Amniotic stem cell (primary cell): ENCODE data around the gene MBD6.
"Not testable (repeated sequence)": the region's sequence is repeated elsewhere in the genome, so short reads cannot be mapped to it uniquely, and the experiment has no call there.

Source experiments
- DNase-seq: peaks from one replicate; lab custom pipeline; 2025; lab: John Stamatoyannopoulos, UW

The MBD6 gene

DNA sequence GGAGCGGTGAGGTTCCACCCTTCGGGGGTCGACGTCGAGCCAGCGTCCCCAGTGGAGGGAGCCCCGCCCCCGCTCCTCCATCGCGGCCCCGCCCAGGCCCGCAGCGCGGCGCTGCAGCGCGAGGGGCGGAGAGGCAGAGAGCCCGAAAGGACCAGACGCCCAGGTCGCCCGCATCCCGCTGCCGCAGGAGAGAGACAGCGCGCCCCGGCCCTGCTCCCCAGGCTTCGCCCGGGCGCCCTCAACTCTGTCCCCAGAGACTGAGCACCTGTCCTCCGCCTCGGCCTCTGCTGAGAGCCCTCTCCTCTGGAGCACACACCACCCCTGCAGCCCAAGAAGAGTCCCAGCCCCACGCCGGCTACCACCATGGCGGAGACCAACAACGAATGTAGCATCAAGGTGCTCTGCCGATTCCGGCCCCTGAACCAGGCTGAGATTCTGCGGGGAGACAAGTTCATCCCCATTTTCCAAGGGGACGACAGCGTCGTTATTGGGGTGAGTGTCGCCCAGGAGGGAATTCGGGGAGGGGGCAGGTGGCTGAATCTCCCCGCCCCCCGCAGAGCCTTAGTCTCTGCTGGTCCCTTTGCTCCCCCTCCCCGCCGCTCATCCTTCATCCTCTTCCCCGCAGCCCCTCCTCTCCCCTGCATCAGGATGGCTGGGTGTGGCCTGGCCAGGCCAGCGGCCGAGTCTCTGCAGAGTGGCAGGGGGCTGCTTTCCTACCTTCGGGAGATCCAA, 27.5 kb downstream of the MBD6 start, which contains the start of gene KIF5A:
Gene KIF5A, plus strand, starts transcription at position 136 of the 732 bp plus-strand sequence. Its CDS starts 228 bp downstream, at position 364.
- no peak for DNase-seq

DNA sequence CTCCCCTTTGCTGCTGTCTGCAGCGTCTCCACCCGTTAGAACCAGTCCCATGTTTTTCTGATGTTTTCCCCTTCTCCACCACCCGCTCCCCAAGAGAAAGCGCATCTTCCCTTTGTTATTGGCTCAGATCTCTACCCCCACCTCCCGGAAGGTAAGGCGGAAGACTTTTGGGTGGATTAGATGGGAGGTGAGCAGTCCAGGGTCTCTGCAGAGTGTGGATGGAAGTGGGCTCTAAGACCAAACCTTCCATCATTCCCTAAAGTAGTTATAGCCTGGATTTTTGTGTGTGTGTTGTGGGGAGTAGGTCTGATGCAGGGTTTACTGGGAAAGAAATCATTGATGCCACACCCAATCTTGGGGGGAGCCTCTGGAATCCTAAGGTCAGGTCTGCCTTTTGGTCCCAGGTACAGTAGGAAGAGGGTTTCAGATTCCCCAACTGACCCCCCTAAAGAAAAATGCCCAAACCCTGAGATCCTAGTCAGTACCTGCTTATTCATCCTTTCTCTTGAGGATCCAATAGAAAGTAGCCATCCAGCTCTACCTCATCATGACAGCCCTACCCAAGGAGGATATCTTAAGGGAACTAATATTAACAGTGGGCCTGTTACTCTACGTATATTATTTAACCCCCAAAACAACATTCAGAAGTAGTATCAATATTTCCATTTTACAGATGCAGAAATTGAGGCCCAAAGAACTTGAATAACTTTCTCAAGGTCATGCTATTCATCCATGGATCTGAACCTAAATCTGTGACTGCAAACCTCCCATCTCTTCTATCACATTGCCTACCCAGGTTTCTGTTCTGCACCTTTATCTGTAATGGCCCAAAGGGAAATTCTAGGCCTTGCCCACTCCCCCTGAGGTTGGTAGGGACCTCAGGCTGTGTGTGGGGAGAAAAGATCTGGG, 28.3 kb downstream of the MBD6 start:
- no peak for DNase-seq

DNA sequence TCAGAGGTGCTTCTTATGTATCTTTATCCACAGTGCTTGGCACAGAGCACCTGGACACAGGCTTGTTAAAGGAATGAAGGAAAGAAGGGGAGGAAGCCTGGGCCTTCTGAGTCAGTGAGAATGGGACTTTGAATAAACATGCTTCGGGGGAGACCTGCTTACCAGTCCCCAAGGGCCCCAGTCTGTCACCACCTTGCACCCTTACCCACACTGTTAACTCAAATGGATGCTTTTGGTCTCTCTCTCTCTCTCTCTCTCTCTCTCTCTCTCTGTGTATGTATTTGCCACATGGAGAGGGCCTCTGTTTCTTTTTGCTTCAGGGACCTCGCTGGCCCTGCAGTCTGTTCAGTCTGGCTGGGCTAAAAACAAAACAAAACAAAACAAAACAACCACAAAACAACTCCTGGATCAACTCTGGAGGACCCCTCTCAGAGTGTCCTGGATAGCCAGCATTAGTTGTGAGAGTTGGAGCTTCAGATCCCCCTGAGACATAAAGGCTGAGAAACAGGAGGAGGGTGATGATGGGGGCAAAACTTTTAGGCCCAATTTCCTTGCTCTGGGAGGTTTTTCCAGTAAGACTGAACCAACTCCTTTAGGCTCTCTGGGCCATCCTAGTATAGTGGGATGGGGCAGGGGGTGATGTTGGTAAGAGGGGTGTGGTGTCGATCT, 29.1 kb downstream of the MBD6 start:
- DNase-seq, result no peak

DNA sequence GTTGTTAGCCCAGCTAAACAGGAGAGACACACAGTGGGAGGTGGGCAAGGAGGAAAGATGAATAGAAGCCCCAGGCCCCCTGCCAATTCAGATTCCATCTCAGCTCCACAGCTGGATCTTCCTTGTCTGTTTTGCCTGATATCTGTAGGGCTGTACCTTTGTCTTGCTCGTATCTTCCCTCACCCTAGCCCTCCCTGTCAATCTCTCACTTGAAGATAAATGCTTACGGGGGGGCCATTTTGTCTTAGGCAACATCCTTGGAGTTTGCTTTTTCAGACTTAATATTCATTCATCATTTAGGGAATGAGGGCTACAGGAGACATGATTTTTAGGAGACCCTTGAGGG, 29.7 kb downstream of the MBD6 start:
- no peak for DNase-seq

DNA sequence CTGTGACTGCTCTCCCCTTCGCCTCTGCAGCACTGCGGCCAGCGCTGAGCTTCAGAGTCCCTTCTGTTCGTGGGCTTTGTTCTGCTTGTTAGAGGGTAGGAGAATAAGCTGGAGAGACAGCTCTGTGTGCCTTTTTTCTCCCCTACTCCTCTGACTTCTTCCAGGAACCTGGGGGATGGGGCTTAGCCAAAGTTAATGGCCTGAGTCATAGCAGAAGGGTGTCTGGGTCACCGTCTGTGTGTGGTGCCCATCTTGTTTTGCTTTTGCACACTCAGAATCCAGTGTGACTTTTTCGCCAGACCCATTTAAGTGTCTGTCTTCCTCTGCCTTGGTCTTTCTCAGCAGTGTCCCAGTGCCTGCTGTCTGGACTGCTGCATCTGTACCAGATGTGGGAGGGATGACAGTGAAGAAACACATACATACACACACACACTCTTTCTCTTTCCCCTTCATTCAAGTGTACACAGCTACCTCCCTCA, 30.2 kb downstream of the MBD6 start:
- no peak for DNase-seq

DNA sequence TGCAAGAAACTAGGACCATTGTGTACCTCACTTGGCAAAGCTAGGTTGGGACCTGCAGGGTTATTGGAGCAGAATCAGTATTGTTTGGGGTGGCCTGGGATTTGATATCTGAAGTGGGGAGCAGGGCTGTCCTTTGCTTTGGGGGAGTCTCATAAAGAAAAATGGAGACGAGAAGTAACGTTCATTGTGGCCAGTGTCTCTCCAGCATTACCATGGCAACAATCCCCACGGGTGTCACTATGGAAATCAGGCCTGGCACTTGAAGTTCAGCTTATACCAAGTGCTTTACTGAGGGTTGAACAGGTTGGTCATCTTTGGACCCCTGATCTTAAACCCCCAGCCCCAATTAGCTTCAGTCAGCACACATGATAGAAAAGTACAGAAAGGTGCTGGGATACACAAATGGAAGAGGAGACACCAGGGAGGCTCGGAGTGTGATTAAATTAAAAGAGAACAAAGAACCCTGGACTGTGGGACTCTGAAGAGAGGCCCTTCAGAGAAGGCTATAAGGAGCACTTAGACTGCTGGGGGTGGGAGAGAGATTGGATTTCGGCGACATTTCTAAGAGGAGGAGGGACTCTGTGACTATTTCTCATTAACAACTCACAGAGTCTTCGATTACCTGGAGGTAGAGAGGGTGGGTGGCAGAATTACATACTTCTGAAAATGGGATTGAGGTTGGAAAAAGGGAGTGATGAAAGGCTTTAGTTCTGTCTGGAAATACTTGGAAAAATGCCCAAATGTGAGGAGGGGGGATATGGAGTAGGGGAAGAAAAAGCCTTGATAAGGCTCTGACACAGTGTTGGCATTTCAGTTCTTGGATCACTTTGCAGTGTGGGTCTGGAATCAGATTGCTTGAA, 30.9 kb downstream of the MBD6 start:
- no peak for DNase-seq

DNA sequence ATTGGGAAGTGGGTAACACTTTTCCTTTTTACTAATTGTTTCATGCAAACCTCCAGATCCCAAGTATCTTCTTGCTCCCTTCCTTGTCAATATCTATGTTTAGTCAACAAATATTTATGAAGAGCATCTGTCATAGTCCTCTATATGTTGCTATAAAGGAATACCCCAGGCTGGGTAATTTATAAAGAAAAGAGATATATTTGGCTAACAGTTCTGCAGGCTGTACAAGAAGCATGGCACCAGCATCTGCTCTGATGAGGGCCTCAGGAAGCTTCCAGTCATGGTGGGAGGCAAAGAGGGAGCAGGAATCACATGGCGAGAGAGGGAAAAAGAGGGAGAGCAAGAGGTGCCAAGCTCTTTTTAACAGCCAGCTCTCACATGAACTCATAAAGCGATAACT, 31.8 kb downstream of the MBD6 start:
- no peak for DNase-seq

DNA sequence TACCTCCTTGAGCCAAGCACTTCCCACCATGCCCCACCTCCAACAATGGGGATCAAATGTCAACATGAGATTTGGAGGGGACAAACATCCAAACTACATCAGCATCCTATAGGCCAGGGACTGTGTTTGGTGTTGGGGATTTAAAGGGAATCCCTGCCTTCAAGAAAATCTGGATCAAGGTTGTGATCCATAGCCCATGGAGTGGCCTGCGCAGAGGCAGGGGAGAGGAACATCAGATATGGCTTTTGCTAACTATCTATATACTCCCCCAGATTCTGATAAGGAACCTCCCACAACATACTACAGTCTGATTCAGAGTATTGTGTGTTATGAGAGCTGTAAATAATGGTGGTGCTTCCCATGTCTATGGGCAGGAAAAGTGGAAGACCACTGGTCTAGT, 32.3 kb downstream of the MBD6 start:
- DNase-seq, result no peak

DNA sequence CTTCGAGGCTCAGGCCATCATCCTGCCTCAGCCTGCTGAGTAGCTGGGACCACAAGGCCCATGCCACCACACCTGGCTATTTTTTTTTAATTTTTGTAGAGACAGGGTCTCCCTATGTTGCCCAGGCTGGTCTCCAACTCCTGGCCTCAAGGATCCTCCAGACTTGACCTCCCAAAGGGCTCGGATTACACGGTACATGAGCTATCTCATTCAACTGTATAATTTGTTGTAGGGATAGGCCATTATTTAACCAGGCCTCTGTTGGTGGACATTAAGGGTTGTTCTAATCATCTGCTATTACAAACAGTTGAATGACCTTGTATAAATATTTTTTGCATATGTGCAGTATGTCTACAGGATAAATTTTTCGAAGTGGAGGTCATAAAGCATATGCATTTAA, 36.2 kb downstream of the MBD6 start:
- DNase-seq, result no peak

DNA sequence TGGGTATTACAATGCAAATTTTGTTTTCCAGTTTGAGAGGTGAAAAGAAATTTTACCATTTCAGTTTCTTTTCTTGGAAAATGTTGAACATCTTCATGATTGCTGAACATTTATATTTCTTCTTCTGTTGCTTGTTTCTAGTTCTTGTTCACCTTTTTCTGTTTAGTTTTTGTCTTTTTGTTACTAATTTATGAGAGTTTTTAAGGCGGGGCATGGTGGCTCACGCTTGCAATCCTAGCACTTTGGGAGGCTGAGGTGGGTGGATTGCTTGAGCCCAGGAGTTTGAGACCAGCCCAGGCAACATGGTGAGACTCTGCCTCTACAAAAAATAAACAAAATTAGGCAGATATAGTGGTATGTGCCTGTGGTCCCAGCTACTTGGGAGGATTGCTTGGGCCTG, 37.9 kb downstream of the MBD6 start:
- DNase-seq, result no peak

DNA sequence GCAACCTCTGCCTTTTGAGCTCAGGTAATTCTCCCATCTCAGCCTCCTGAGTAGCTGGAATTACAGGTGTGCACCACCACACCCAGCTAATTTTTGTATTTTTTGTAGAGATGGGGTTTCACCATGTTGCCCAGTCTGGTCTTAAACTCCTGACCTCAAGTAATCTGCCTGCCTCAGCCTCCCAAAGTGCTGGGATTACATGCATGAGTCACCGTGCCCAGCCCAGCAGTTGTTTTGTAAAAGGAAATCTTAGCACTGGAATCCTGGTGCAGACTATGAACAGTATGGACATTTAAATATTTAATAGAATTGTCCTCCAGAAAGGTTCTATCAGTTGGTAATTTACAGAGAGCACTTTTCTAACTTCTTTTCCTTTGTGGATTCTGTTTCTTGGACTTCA, 38.5 kb downstream of the MBD6 start:
- peak; percentile 13 for DNase-seq

DNA sequence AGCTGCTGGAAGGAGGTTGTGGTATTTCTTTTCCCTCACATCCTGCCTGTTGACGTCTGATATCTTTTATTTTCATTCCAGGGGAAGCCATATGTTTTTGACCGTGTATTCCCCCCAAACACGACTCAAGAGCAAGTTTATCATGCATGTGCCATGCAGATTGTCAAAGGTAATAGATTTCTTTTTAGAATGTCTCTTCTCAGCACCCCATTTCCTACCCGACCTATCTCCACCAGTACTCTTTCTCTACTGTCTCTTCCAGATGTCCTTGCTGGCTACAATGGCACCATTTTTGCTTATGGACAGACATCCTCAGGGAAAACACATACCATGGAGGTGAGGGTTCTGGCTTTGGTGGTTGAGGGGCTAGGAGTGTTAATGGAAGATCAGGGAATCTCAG, 40.7 kb downstream of the MBD6 start:
- no peak for DNase-seq

DNA sequence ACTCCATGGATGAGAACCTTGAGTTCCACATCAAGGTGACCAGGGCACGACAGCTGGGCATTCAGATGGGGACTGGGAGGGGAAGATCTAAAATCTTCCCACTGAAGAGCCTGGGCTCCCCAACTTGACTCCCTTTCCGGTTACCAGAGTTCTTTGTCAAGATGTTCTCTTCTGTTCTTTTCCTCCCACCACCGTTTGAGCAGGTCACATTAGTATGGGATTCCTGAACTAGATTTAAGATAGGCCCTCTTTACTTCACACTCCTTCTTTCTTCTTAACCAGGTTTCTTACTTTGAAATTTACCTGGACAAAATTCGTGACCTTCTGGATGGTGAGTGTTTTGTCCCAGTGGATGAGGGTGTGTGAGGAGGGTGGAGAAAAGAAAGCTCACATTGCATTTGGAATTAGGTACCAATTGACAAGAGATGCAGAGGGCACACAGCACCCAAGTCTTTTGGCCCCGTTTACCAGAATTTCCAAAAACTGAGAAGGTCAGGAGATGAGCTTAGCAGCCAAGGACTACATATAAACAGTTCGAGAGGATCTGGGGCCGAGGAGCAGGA, 41.6 kb downstream of the MBD6 start:
- no peak for DNase-seq

DNA sequence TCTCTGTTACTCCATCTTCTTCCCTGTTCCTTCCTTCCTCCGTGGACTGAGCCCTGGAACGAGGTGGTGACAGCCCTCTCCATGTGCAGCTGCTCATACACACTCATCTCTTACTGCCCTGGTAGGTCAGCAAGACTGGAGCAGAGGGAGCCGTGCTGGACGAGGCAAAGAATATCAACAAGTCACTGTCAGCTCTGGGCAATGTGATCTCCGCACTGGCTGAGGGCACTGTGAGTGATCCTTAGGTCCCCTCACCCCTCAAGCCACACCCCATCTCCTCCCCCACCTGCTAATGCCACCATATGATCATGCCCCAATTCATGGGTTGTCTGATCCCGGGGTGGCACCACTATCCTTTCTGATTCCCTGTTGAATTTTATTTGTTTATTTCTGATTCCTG, 46.2 kb downstream of the MBD6 start:
- DNase-seq, result no peak

DNA sequence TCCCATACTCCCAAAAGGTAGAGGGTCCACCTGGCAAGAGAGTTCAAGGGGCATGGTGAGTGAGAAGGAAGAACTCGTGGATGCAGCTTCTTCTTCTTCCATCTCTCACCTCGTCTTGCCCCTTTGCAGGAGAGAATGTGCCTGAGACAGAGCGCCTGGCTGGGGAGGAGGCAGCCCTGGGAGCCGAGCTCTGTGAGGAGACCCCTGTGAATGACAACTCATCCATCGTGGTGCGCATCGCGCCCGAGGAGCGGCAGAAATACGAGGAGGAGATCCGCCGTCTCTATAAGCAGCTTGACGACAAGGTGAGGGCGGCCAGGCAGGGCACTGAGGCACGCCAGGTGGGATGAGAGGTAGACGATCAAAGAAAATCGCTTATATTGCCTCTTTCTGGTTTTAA, 47.2 kb downstream of the MBD6 start:
- no peak for DNase-seq

DNA sequence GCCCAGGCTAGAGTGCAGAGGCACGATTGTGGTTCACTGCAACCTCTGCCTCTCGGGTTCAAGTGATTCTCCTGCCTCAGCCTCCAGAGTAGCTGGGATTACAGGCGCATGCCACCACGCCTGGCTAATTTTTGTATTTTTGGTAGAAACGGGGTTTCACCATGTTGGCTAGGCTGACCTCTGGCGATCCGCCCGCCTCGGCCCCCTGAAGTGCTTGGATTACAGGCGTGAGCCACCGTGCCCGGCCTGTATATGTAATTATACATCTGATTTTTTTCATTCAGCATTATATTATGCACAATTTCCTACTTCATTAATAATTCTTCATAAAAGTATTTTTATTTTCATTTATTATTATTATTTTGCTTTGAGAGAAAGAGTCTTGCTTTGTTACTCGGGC, 47.8 kb downstream of the MBD6 start:
- not testable (repeated sequence) for DNase-seq

DNA sequence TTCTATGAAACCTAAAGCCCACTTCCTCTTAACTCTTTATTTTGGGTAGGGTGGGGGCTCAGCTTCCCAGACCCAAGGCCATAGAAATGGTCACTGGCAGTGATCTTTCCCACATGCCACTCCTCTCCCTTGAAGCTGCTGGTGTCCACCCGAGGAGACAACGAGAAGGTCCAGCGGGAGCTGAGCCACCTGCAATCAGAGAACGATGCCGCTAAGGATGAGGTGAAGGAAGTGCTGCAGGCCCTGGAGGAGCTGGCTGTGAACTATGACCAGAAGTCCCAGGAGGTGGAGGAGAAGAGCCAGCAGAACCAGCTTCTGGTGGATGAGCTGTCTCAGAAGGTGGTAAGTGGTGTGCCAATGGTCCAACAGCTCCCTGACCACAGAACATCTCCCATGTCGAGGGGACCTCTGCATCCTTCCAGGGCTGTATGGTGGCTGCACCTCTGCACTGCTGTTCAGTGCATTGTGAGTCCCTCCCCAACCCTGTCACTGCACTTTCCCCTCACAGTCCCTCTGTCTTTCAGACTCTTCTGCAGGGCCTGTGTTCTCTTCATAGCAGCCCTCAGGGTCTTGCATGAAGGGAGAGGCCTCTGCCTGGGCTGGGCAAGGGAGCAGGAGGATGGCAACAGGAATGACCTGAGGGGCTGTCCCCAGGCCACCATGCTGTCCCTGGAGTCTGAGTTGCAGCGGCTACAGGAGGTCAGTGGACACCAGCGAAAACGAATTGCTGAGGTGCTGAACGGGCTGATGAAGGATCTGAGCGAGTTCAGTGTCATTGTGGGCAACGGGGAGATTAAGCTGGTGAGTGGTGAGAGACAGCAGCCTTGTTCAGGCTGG, 49.5 kb downstream of the MBD6 start:
- no peak for DNase-seq

DNA sequence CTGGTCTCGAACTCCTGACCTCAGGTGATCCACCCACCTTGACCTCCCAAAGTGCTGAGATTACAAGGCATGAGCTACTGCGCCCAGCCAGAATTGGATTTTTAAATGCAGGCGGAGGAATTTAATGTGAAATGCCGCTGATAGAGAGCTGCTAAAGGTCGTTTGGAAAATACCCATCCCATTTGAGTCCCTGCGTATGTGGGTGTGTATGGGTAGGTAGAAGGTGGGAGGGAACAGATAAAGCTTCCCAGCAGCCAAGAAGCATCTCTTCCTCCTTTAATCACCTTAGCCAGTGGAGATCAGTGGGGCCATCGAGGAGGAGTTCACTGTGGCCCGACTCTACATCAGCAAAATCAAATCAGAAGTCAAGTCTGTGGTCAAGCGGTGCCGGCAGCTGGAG, 52.2 kb downstream of the MBD6 start:
- DNase-seq, result no peak

DNA sequence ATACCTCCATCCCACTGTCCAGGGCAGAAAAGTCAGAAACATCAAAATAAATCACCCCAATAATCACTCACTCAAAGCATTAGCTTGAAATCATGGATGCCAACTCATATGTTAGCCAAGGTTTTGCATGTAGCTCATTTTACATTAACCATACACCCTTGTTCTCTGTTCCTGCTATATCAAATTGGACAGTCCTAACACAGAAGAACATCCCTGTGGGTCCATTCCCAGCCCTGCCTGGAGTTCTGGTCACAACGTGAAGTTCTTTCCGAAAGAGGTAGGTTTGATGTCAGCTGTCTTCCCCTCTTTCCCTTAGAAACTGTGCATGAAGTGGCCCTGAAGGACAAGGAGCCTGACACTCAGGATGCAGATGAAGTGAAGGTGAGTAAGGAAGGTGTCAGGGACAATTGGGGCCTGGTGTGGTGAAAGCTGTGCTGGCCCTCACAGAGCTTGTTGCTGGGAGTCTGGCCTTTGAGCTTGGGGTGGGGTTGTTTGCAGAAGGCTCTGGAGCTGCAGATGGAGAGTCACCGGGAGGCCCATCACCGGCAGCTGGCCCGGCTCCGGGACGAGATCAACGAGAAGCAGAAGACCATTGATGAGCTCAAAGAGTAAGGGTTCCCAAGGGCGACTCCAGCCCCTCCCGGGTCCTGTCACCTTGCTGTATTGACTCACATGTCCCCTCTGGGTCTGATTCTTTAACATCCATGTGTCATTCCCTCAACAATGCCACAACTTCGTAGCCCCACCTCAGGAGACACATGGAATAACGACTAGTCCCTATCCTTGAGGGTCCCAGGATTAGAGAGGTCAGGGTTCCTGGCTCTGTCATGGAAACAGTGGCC, 53.4 kb downstream of the MBD6 start:
- DNase-seq, result no peak
